H1 (cell line): Measurements from ENCODE around the gene NT5C1B. TPM values are rescaled to one million over a fixed set of nuclear protein-coding genes. Genes with fewer than 3 reads are reported as not detected.

ENCODE experiments used
- CTCF ChIA-PET: fragments of 300-600 bp; sonication (Branson Sonifier 250); formaldehyde crosslinking; loops from one replicate; lab custom pipeline; 2021; ENCODE audit not compliant: partially characterized antibody; lab: Charles Lee
- POLR2A ChIA-PET: fragments of 300-600 bp; sonication (Branson Sonifier 250); formaldehyde crosslinking; loops from one replicate; lab custom pipeline; 2021; ENCODE audit warnings: inconsistent platforms; ENCODE audit not compliant: partially characterized antibody; lab: Charles Lee
- DNase-seq, 2 experiments: peaks; one replicate each; pipeline versions ENCODE4 v3.0.0 to v3.0.0-alpha.2; 2010 to 2022; ENCODE audit warnings: low spot score in 2 of 2, low read depth in 1 of 2, mixed read lengths in 1 of 2
- FAIRE-seq: peaks from 2 replicates; lab custom pipeline; 2011; peaks lifted over from hg19 to GRCh38; lab: Jason Lieb, UNC
- H2AFZ ChIP-seq: 2 replicates; pipeline ENCODE4 v1.8.1; 2012; ENCODE audit warnings: low read length, inconsistent platforms
- H2AK5ac ChIP-seq: 2 replicates; pipeline ENCODE4 v1.6.1; 2013; ENCODE audit warnings: low read depth, low read length
- H2BK120ac ChIP-seq: replicated peaks from 2 replicates; pipeline ENCODE3; 2013; ENCODE audit warnings: low read depth, low read length, inconsistent platforms
- H2BK12ac ChIP-seq: 2 replicates; pipeline ENCODE4 v1.6.1; 2013; ENCODE audit warnings: low read depth, low read length
- H2BK15ac ChIP-seq: 2 replicates; pipeline ENCODE4 v1.6.1; 2013; ENCODE audit warnings: low read length
- H2BK20ac ChIP-seq: 2 replicates; pipeline ENCODE4 v1.6.1; 2013; ENCODE audit warnings: low read length
- H2BK5ac ChIP-seq: 2 replicates; pipeline ENCODE4 v1.6.1; 2013; ENCODE audit warnings: low read depth, low read length
- H3K14ac ChIP-seq: 2 replicates; pipeline ENCODE4 v1.6.1; 2013; ENCODE audit warnings: inconsistent platforms; ENCODE audit not compliant: insufficient read length
- H3K18ac ChIP-seq: 2 replicates; pipeline ENCODE4 v1.6.1; 2013; ENCODE audit warnings: low read length; ENCODE audit errors: extremely low read depth
- H3K23ac ChIP-seq: 2 replicates; pipeline ENCODE4 v1.6.1; 2013; ENCODE audit warnings: inconsistent platforms; ENCODE audit not compliant: insufficient read length
- H3K23me2 ChIP-seq: 2 replicates; pipeline ENCODE4 v1.6.1; 2013; ENCODE audit warnings: low read depth, low read length
- H3K27ac ChIP-seq: 2 replicates; pipeline ENCODE4 v1.6.1; 2011; ENCODE audit warnings: low read depth, low read length, inconsistent platforms
- H3K27me3 ChIP-seq, 4 experiments: replicated peaks in 1 of 4; 1 replicate in 1 of 4; 2 replicates in 3 of 4; pipeline versions ENCODE4 v1.6.1 to v1.8.1; 2011 to 2013; ENCODE audit warnings: low read length in 3 of 4, mild to moderate bottlenecking in 3 of 4, inconsistent platforms in 2 of 4, mixed read lengths in 2 of 4, moderate library complexity in 1 of 4; ENCODE audit not compliant: control insufficient read depth in 3 of 4, insufficient read depth in 3 of 4; ENCODE audit errors: extremely low read depth in 1 of 4
- H3K36me3 ChIP-seq, 4 experiments: 2 replicates each; pipeline versions ENCODE4 v1.6.1 to v1.8.1; 2011 to 2013; ENCODE audit warnings: mild to moderate bottlenecking in 4 of 4, low read length in 3 of 4, moderate library complexity in 2 of 4, control low read depth in 1 of 4, inconsistent platforms in 1 of 4; ENCODE audit not compliant: insufficient read depth in 4 of 4, control insufficient read depth in 2 of 4
- H3K4ac ChIP-seq: replicated peaks from 2 replicates; pipeline ENCODE3; 2013; ENCODE audit warnings: low read length, low read depth, mixed read lengths, inconsistent platforms; ENCODE audit not compliant: insufficient read length
- H3K4me1 ChIP-seq, 4 experiments: replicated peaks in 1 of 4; 1 replicate in 1 of 4; 2 replicates in 3 of 4; pipeline versions ENCODE4 v1.6.1 to v1.8.1; 2011 to 2013; ENCODE audit warnings: low read length in 3 of 4, inconsistent platforms in 2 of 4, mixed read lengths in 1 of 4; ENCODE audit not compliant: insufficient read depth in 4 of 4, control insufficient read depth in 3 of 4
- H3K4me2 ChIP-seq, 2 experiments: 2 replicates each; pipeline versions ENCODE4 v1.6.1 to v1.8.1; 2011 to 2013; ENCODE audit warnings: low read depth in 2 of 2, low read length in 2 of 2, control low read depth in 1 of 2, inconsistent platforms in 1 of 2, mild to moderate bottlenecking in 1 of 2; ENCODE audit not compliant: insufficient read depth in 1 of 2
- H3K4me3 ChIP-seq, 4 experiments: fragments of 200-600, 300-600 bp in 1 of 4; sonication (generic), shearing (Covaris generic), sonication (Bioruptor Twin) in 1 of 4; 2 replicates each; pipeline versions ENCODE4 v1.5.1 to v1.8.1; 2011 to 2016; ENCODE audit warnings: low read length in 4 of 4, low read depth in 3 of 4, control low read depth in 2 of 4, inconsistent platforms in 2 of 4, mild to moderate bottlenecking in 2 of 4, mixed read lengths in 1 of 4, moderate library complexity in 1 of 4; ENCODE audit not compliant: insufficient read depth in 2 of 4; ENCODE audit errors: extremely low read depth in 1 of 4
- H3K56ac ChIP-seq: replicated peaks from 2 replicates; pipeline ENCODE3; 2013; ENCODE audit warnings: low read depth, mild to moderate bottlenecking, mixed read lengths, low read length, inconsistent platforms; ENCODE audit not compliant: insufficient read length
- H3K79me1 ChIP-seq: 2 replicates; pipeline ENCODE4 v1.6.1; 2013; ENCODE audit warnings: low read depth, low read length, control low read depth
- H3K79me2 ChIP-seq, 2 experiments: 2 replicates each; pipeline versions ENCODE4 v1.6.1 to v1.8.1; 2012 to 2013; ENCODE audit warnings: low read length in 2 of 2, mild to moderate bottlenecking in 2 of 2, inconsistent platforms in 1 of 2; ENCODE audit not compliant: insufficient read depth in 2 of 2, control insufficient read depth in 1 of 2
- H3K9ac ChIP-seq, 4 experiments: replicated peaks in 1 of 4; 1 replicate in 1 of 4; 2 replicates in 3 of 4; pipeline versions ENCODE4 v1.6.1 to v1.8.1; 2011 to 2013; ENCODE audit warnings: low read depth in 3 of 4, low read length in 3 of 4, control low read depth in 2 of 4, mild to moderate bottlenecking in 2 of 4, moderate library complexity in 2 of 4, inconsistent platforms in 1 of 4; ENCODE audit errors: extremely low read depth in 1 of 4
- H3K9me3 ChIP-seq, 2 experiments: 2 replicates each; pipeline versions ENCODE4 v1.6.1 to v1.8.1; 2012 to 2013; ENCODE audit warnings: mild to moderate bottlenecking in 2 of 2, moderate library complexity in 2 of 2, control low read depth in 1 of 2, inconsistent platforms in 1 of 2, low read depth in 1 of 2, low read length in 1 of 2, mixed read lengths in 1 of 2; ENCODE audit not compliant: insufficient read depth in 2 of 2
- H4K20me1 ChIP-seq, 2 experiments: replicated peaks in 1 of 2; 2 replicates each; pipeline versions ENCODE3 to v1.8.1; 2011 to 2013; ENCODE audit warnings: inconsistent platforms in 2 of 2, low read length in 2 of 2, mild to moderate bottlenecking in 1 of 2; ENCODE audit not compliant: insufficient read depth in 2 of 2, control insufficient read depth in 1 of 2
- H4K5ac ChIP-seq: 2 replicates; pipeline ENCODE4 v1.6.1; 2013; ENCODE audit warnings: low read length, low read depth, mixed read lengths, inconsistent platforms; ENCODE audit not compliant: insufficient read length
- H4K8ac ChIP-seq: 2 replicates; pipeline ENCODE4 v1.8.0; 2013; ENCODE audit warnings: mild to moderate bottlenecking, moderate library complexity, low read length, inconsistent platforms; ENCODE audit not compliant: insufficient read depth; ENCODE audit errors: extremely low read depth
- H4K91ac ChIP-seq: replicated peaks from 2 replicates; pipeline ENCODE3; 2013; ENCODE audit warnings: low read length, mixed read lengths, inconsistent platforms; ENCODE audit not compliant: insufficient read length
- CBX5 ChIP-seq: fragments of 300-800, 300-1000 bp; sonication (generic); IDR thresholded peaks from 2 replicates; pipeline ENCODE4 v1.7.1; 2016; ENCODE audit warnings: antibody characterized with exemption, low read length, low read depth
- CEBPB ChIP-seq: IDR thresholded peaks from 2 replicates; pipeline ENCODE4 v1.6.1; 2012; ENCODE audit warnings: low read depth, low read length
- GABPA ChIP-seq: IDR thresholded peaks from 2 replicates; pipeline ENCODE4 v1.6.1; 2011; ENCODE audit warnings: mild to moderate bottlenecking, low read length, moderate library complexity, borderline replicate concordance; ENCODE audit not compliant: insufficient read depth
- GTF2F1 ChIP-seq: IDR thresholded peaks from 2 replicates; pipeline ENCODE4 v1.6.1; 2012; ENCODE audit warnings: low read depth, low read length, improper control_type of control experiment, borderline replicate concordance
- POU5F1 ChIP-seq: IDR thresholded peaks from 2 replicates; pipeline ENCODE4 v1.6.1; 2011; ENCODE audit warnings: low read depth, mild to moderate bottlenecking, low read length, moderate library complexity
- RXRA ChIP-seq: IDR thresholded peaks from 2 replicates; pipeline ENCODE4 v1.6.1; 2011; ENCODE audit warnings: low read depth, mild to moderate bottlenecking, low read length, moderate library complexity; ENCODE audit not compliant: insufficient read depth
- WGBS, 2 experiments: shearing (Covaris generic) in 1 of 2; methylation state at CpG; one replicate each; pipeline versions ENCODE4 v1.1.6 to v1.1.7; 2013 to 2015; ENCODE audit warnings: low lambda C conversion rate in 2 of 2, mixed read lengths in 2 of 2, inconsistent platforms in 1 of 2, low coverage in 1 of 2, missing lambda C conversion rate in 1 of 2; ENCODE audit not compliant: insufficient replicate concordance in 2 of 2, insufficient coverage in 1 of 2, insufficient read length in 1 of 2; ENCODE audit errors: extremely low coverage in 1 of 2, missing lambda C conversion rate in 1 of 2; 5-methylcytosine and 5-hydroxymethylcytosine counted together
- polyA plus RNA-seq, 7 experiments: library from polyadenylated mRNA; depleted of rRNA in 3 of 7; stranded (reverse) in 5 of 7; unstranded in 2 of 7; fragments of >200 nt in 5 of 7; fragments of 200-250 nt in 2 of 7; gene quantifications; 1 replicate in 5 of 7; 2 replicates in 1 of 7; 4 replicates in 1 of 7; pipeline versions ENCODE4 v1.2.1 to v1.2.3, GENCODE V29; 2011 to 2013; ENCODE audit warnings: missing spikeins in 2 of 7, mixed read lengths in 2 of 7
- total RNA-seq: library from RNA; stranded (reverse); fragmentation: NEBNext Ultra II Directional; extraction: Animal tissue kit (Norgen Biotek cat#: 25700); gene quantifications from 2 replicates; pipeline ENCODE4 v1.2.1, GENCODE V29; 2021

Gene NT5C1B
- total and polyA plus RNA-seq, 2 of the 8 experiments (the other 6 are each of a cell fraction or from before 2014, with no cell fraction given): not detected

DNA sequence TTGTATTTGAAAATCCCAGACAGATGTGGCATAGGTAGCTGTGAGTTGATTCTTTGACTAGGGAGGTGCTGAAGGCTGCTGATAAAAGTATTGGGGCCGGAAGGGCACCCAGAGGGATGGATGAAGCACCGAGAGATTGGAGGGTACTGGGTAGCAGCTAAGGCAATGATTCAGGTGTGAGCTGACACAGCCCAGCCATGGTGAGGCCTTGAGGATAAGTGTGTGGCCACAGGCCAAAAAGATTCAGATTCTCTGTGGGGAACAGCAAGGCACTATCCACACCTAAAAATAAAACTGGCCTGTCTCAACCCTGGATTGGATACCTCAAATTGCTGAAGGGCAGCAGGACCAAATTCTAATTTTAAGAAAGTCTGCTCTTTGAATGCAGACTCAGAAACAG lies 64.1 kb downstream of the NT5C1B start:
- H3K4me2 ChIP-seq: no peak overlapping the region
- H2BK120ac ChIP-seq: no peak overlapping the region
- ChIA-PET CTCF (interaction anchor here (1.0 kb wide), 1 partner anchor 73 kb away, joined by 3 read pairs; no protein-coding TSS in a partner anchor), POLR2A (interaction anchor here (0.6 kb wide), 1 partner anchor 35 kb away, joined by 3 read pairs; the partner anchor contains the start of gene RDH14)
- H3K36me3 ChIP-seq: no peaks in the 10 kb centered on the region
- H3K4ac ChIP-seq: no peak overlapping the region
- H2AFZ ChIP-seq: no peak overlapping the region
- peaks cover 0 to 3% (median 0%) of the 10 kb centered on the region in 4 experiments; a peak in 3 of 7 replicates for H3K4me1 ChIP-seq
- no peak overlapping the region for H2BK12ac ChIP-seq
- no peak overlapping the region for H2BK5ac ChIP-seq
- no peak overlapping the region for H4K5ac ChIP-seq
- FAIRE-seq: no peak
- H3K79me2 ChIP-seq: no peaks in the 10 kb centered on the region
- no peaks in the 10 kb centered on the region for H3K79me1 ChIP-seq
- H3K56ac ChIP-seq: no peak overlapping the region
- no peak for DNase-seq
- no peak overlapping the region for H4K8ac ChIP-seq
- TF ChIP-seq POU5F1: no peak
- TF ChIP-seq GABPA: no peak
- no peak for TF ChIP-seq RXRA
- TF ChIP-seq CEBPB: no peak
- TF ChIP-seq GTF2F1: no peak
- no peak for TF ChIP-seq CBX5
- no peaks in the 10 kb centered on the region for H3K23me2 ChIP-seq
- no peaks in the 10 kb centered on the region for H3K9me3 ChIP-seq
- peaks cover 0 to 1% (median 0%) of the 10 kb centered on the region in 4 experiments; a peak in 1 of 7 replicates for H3K27me3 ChIP-seq
- H4K20me1 ChIP-seq: no peaks in the 10 kb centered on the region
- H3K18ac ChIP-seq: no peak overlapping the region
- no peak overlapping the region for H4K91ac ChIP-seq
- no peak overlapping the region for H3K23ac ChIP-seq
- H3K9ac ChIP-seq: no peak overlapping the region
- H2BK20ac ChIP-seq: no peak overlapping the region
- H2BK15ac ChIP-seq: no peak overlapping the region
- no peak overlapping the region for H3K14ac ChIP-seq
- 100% methylated on average over 2 of the region's 2 CpGs; no CpG with 5 or more reads in 1 of the 2 experiments for WGBS, 2 experiments
- no peak overlapping the region for H3K27ac ChIP-seq
- H3K4me3 ChIP-seq: no peak overlapping the region
- H2AK5ac ChIP-seq: no peak overlapping the region
